SU-DHL-6 (cell line): ENCODE measurements around the gene ZRANB3.

Experiments
- EZH2phosphoT487 ChIP-seq: fragments of 200-600 bp; sonication (generic), shearing (Covaris generic); conservative IDR thresholded peaks from 2 replicates; pipeline ENCODE4 v1.6.1; 2018; ENCODE audit warnings: mild to moderate bottlenecking, antibody characterized with exemption, low read length, moderate library complexity, mixed read lengths
- TF ChIP-seq, protein P1 (sequence below): fragments of 200-600 bp; sonication (generic); IDR thresholded peaks from one replicate; pipeline ENCODE4 v1.5.1; 2017; ENCODE audit warnings: antibody characterized with exemption, mild to moderate bottlenecking, low read length, moderate library complexity; ENCODE audit not compliant: insufficient read depth, poor library complexity, severe bottlenecking

DNA sequence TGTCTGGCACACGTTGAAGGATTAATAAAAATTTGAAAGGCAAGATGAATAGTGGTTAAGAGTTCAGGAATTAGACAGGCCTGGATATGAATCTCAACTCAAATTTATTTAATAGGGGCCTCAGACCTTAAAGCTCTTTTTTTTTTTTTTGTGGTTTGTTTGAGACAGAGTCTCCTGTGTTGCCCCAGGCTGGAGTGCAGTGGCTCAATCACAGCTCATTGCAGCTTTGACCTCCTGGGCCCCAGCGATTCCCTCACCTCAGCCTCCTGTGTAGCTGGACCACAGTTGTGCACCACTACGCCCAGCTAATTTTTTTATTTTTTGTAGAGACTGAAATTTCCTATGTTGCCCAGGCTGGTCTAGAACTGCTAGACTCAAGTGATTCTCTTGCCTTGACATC lies 3.0 kb downstream of the ZRANB3 start:
- TF ChIP-seq, protein P1, sequence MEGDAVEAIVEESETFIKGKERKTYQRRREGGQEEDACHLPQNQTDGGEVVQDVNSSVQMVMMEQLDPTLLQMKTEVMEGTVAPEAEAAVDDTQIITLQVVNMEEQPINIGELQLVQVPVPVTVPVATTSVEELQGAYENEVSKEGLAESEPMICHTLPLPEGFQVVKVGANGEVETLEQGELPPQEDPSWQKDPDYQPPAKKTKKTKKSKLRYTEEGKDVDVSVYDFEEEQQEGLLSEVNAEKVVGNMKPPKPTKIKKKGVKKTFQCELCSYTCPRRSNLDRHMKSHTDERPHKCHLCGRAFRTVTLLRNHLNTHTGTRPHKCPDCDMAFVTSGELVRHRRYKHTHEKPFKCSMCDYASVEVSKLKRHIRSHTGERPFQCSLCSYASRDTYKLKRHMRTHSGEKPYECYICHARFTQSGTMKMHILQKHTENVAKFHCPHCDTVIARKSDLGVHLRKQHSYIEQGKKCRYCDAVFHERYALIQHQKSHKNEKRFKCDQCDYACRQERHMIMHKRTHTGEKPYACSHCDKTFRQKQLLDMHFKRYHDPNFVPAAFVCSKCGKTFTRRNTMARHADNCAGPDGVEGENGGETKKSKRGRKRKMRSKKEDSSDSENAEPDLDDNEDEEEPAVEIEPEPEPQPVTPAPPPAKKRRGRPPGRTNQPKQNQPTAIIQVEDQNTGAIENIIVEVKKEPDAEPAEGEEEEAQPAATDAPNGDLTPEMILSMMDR = no peak
- TF ChIP-seq EZH2phosphoT487 = no peak
